ENCODE data around the gene PCNX2. TPM values are rescaled to one million over a fixed set of nuclear protein-coding genes. Genes with fewer than 3 reads are reported as not detected.

Gene PCNX2
- total RNA-seq, 1 experiment from 2014 or later: 18.6 TPM

GRCh38 chr1:232952514-232953499, 342.7 kb downstream of the PCNX2 start:
- Histone ChIP-seq H3K79me2 (ENCODE audit: low read depth) (peaks cover 42% of the 10 kb centered on the region), H3K4me1 (replicated peaks; ENCODE audit: insufficient read depth) (peaks cover 14% of the 10 kb centered on the region), H3K36me3 (ENCODE audit: low read depth) (0 out of 2 replicates have a peak, but pooled peaks cover 11% of the 10 kb centered on the region), H2AFZ (no peak overlapping the region), H3K9me2 (ENCODE audit: insufficient read depth) (no peaks in the 10 kb centered on the region), H3K4me3 (no peak overlapping the region), H3K4me2 (no peak overlapping the region), H3K27ac (no peak overlapping the region), H3K27me3 (ENCODE audit: insufficient read depth, low read depth) (no peaks in the 10 kb centered on the region), H3K9me3 (ENCODE audit: insufficient read depth, low read depth) (no peaks in the 10 kb centered on the region), H4K20me1 (ENCODE audit: insufficient read depth) (peaks cover 11% of the 10 kb centered on the region), H3F3A (ENCODE audit: insufficient read depth, low read depth) (no peaks in the 10 kb centered on the region)
- TF ChIP-seq EZH2 (IDR thresholded peaks at IDR 0.05; ENCODE audit: low read depth): no peak
- TF ChIP-seq, protein P1, sequence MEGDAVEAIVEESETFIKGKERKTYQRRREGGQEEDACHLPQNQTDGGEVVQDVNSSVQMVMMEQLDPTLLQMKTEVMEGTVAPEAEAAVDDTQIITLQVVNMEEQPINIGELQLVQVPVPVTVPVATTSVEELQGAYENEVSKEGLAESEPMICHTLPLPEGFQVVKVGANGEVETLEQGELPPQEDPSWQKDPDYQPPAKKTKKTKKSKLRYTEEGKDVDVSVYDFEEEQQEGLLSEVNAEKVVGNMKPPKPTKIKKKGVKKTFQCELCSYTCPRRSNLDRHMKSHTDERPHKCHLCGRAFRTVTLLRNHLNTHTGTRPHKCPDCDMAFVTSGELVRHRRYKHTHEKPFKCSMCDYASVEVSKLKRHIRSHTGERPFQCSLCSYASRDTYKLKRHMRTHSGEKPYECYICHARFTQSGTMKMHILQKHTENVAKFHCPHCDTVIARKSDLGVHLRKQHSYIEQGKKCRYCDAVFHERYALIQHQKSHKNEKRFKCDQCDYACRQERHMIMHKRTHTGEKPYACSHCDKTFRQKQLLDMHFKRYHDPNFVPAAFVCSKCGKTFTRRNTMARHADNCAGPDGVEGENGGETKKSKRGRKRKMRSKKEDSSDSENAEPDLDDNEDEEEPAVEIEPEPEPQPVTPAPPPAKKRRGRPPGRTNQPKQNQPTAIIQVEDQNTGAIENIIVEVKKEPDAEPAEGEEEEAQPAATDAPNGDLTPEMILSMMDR (conservative IDR thresholded peaks at IDR 0.05): peak; percentile 80
- ChIA-PET CTCF (no interaction called here), POLR2A (ENCODE audit: unreplicated experiment) (no interaction called here)
- no TSS peak for BruUV-seq (replicated peaks)
- peak; percentile 23 to 34 for DNase-seq
- intact Hi-C loops (cut with micrococcal nuclease; ENCODE audit: unreplicated experiment): no loop called here

- BruUV-seq (replicated peaks): no TSS peak
- ChIA-PET POLR2A (ENCODE audit: unreplicated experiment) (no interaction called here), CTCF (no interaction called here)
Measured at GRCh38 chr1:232951605-232952004, 343.9 kb downstream of the PCNX2 start.

DNA sequence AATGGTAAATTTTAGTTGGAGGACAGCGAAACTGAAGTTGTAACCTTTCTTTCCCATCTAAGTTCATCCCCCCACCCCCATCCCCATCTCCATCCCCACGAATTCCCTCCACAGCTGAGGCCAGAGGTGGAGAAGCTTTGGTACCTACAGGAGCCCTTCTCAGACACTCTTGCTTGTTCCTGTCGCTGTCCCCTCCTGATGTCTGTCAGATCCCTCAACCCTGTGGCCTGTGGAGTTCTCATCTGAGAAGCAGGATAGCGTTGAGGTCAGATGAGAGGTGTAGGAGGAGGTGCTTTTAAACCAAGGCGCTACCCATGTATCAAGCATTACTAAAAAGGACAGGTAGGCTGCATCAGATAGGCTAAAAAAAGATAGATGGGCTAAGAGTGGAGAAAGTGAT, 344.3 kb downstream of the PCNX2 start:
- BruUV-seq (replicated peaks): TSS peak; percentile 53
- POLR2A ChIA-PET (ENCODE audit: unreplicated experiment): no interaction called here
- H3K27me3 ChIP-seq (ENCODE audit: insufficient read depth, low read depth): no peaks in the 10 kb centered on the region
- intact Hi-C loops (cut with micrococcal nuclease; ENCODE audit: unreplicated experiment): loop anchor here (2.0 kb wide), 1 partner anchor 32 kb away; no protein-coding TSS in a partner anchor
- no peaks in the 10 kb centered on the region for H3K9me2 ChIP-seq (ENCODE audit: insufficient read depth)
- 0 out of 2 replicates have a peak, but pooled peaks cover 4% of the 10 kb centered on the region for H3K36me3 ChIP-seq (ENCODE audit: low read depth)
- DNase-seq: peak in 1 of 2 experiments; percentile 6
- no peak overlapping the region for H3K27ac ChIP-seq
- H3K4me2 ChIP-seq: peak overlapping the region; percentile 85
- peaks cover 14% of the 10 kb centered on the region for H3K4me1 ChIP-seq (replicated peaks; ENCODE audit: insufficient read depth)
- H3K79me2 ChIP-seq (ENCODE audit: low read depth): peaks cover 42% of the 10 kb centered on the region
- CTCF ChIA-PET: no interaction called here
- H3K9me3 ChIP-seq (ENCODE audit: insufficient read depth, low read depth): no peaks in the 10 kb centered on the region
- no peaks in the 10 kb centered on the region for H3F3A ChIP-seq (ENCODE audit: insufficient read depth, low read depth)
- peaks cover 11% of the 10 kb centered on the region for H4K20me1 ChIP-seq (ENCODE audit: insufficient read depth)
- peak overlapping the region; percentile 78 for H3K4me3 ChIP-seq
- no peak for TF ChIP-seq EZH2 (IDR thresholded peaks at IDR 0.05; ENCODE audit: low read depth)
- TF ChIP-seq, protein P1 (conservative IDR thresholded peaks at IDR 0.05): no peak
- peak overlapping the region; percentile 99; the same call in 1 of the 2 replicates for H2AFZ ChIP-seq

More at GRCh38 chr1:232951605-232952004, 343.9 kb downstream of the PCNX2 start:
- H3K4me1 ChIP-seq (replicated peaks; ENCODE audit: insufficient read depth): peaks cover 14% of the 10 kb centered on the region
- intact Hi-C loops (cut with micrococcal nuclease; ENCODE audit: unreplicated experiment): loop anchor here (2.0 kb wide), 1 partner anchor 31 kb away; no protein-coding TSS in a partner anchor
- peak overlapping the region; percentile 85 for H3K4me2 ChIP-seq
- H3F3A ChIP-seq (ENCODE audit: insufficient read depth, low read depth): no peaks in the 10 kb centered on the region
- H2AFZ ChIP-seq: 0 out of 2 replicates have a peak overlapping the region, but pooled peaks have one; percentile 99
- TF ChIP-seq, protein P1 (conservative IDR thresholded peaks at IDR 0.05): no peak
- TF ChIP-seq EZH2 (IDR thresholded peaks at IDR 0.05; ENCODE audit: low read depth): no peak
- H3K79me2 ChIP-seq (ENCODE audit: low read depth): peaks cover 42% of the 10 kb centered on the region
- H3K4me3 ChIP-seq: peak overlapping the region; percentile 78; the same call in 1 of the 2 replicates
- no peak overlapping the region for H3K27ac ChIP-seq
- H3K9me2 ChIP-seq (ENCODE audit: insufficient read depth): no peaks in the 10 kb centered on the region
- no peaks in the 10 kb centered on the region for H3K27me3 ChIP-seq (ENCODE audit: insufficient read depth, low read depth)
- H3K36me3 ChIP-seq (ENCODE audit: low read depth): 0 out of 2 replicates have a peak, but pooled peaks cover 7% of the 10 kb centered on the region
- peaks cover 11% of the 10 kb centered on the region for H4K20me1 ChIP-seq (ENCODE audit: insufficient read depth)
- H3K9me3 ChIP-seq (ENCODE audit: insufficient read depth, low read depth): no peaks in the 10 kb centered on the region
- DNase-seq: no peak

Measured in PC-9 (cell line).